Measurements from ENCODE around the gene GSTM5. TPM values are rescaled to one million over a fixed set of nuclear protein-coding genes. Genes with fewer than 3 reads are reported as not detected.

GSTM5 gene
- total and polyA plus RNA-seq, 2 of the 13 experiments (the other 11 are each of a cell fraction or from before 2014, with no cell fraction given), result not detected

DNA sequence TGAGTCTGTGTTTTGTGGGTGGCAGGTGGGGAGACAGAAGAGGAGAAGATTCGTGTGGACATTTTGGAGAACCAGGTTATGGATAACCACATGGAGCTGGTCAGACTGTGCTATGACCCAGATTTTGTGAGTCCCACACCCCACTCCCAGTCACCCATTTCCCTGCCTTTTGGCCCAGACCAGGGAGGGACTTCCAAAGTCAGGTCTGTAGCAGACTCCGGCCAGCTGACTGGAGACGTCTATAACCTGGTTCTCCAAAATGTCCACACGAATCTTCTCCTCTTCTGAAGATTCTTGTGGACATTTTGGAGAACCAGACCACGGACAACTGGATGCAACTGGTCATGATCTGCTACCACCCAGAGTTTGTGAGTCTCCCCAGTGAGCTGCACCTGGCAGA, 1.6 kb downstream of the GSTM5 start:
- Histone ChIP-seq H3K9ac (ENCODE audit: insufficient read depth, low read depth, low read length) (no peak overlapping the region), H3K9me3 (ENCODE audit: low read length) (no peaks in the 10 kb centered on the region), H3K4me3 (replicated peaks in 1 of 3; ENCODE audit: insufficient read depth in 1 of 3, low read depth in 2 of 3, low read length in 3 of 3) (no peak overlapping the region), H3K36me3 (replicated peaks in 1 of 2; ENCODE audit: control insufficient read depth in 1 of 2, insufficient read depth in 2 of 2, low read length in 2 of 2) (no peaks in the 10 kb centered on the region), H2AFZ (ENCODE audit: low read length) (no peak overlapping the region), H3K27ac (ENCODE audit: extremely low read length, insufficient read depth, low read length) (no peak overlapping the region), H4K20me1 (ENCODE audit: insufficient read depth, low read length) (no peaks in the 10 kb centered on the region), H3K4me2 (ENCODE audit: low read depth, low read length) (no peak overlapping the region), H3K27me3 (ENCODE audit: control insufficient read depth in 1 of 2, insufficient read depth in 2 of 2, low read length in 2 of 2) (peaks cover 3 to 35% of the 10 kb centered on the region in 2 experiments; a peak in 3 of 5 replicates), H3K4me1 (ENCODE audit: insufficient read depth, low read length) (no peaks in the 10 kb centered on the region), H3K79me2 (ENCODE audit: insufficient read depth, low read length) (no peaks in the 10 kb centered on the region)
- no peak for DNase-seq (ENCODE audit: low spot score)
- WGBS (ENCODE audit: low lambda C conversion rate), result 40% methylated on average over 2 of the region's 5 CpGs
- no TSS peak for BruUV-seq (replicated peaks)
- CTCF ChIA-PET (ENCODE audit: low intra/inter-chr PET ratio, low total read pairs), result no interaction called here
- POLR2A ChIA-PET, result no interaction called here
- in situ Hi-C loops (cut with HindIII; ENCODE audit: extremely low pct_ligation_motif_present, low pct_unique_long_range_greater_than_20kb) (loop anchor here (10.0 kb wide), 2 partner anchors 49 to 169 kb away; partner anchors contain the start of genes GNAI3 and GSTM2), intact Hi-C loops (cut with micrococcal nuclease; ENCODE audit: unreplicated experiment) (loop anchor here (10.0 kb wide), 1 partner anchor 271 kb away; the partner anchor contains the start of gene AHCYL1)
- no peak for FAIRE-seq
- TF ChIP-seq EHMT2 (IDR thresholded peaks at IDR 0.05; ENCODE audit: borderline replicate concordance, low read depth, low read length) (no peak), NR2C2 (CRISPR knock-in tag; IDR thresholded peaks at IDR 0.05; ENCODE audit: borderline replicate concordance) (no peak), SALL1 (CRISPR knock-in tag; IDR thresholded peaks at IDR 0.05) (no peak), SOX13 (IDR thresholded peaks at IDR 0.05) (no peak), SOX13 (CRISPR knock-in tag; conservative IDR thresholded peaks at IDR 0.05 in 1 of 2, IDR thresholded peaks at IDR 0.05 in 1 of 2) (no peak), ZNF589 (CRISPR knock-in tag; conservative IDR thresholded peaks at IDR 0.05) (no peak), ZNF207 (IDR thresholded peaks at IDR 0.05; ENCODE audit: borderline replicate concordance) (no peak)
- ATAC-seq, result no peak

DNA sequence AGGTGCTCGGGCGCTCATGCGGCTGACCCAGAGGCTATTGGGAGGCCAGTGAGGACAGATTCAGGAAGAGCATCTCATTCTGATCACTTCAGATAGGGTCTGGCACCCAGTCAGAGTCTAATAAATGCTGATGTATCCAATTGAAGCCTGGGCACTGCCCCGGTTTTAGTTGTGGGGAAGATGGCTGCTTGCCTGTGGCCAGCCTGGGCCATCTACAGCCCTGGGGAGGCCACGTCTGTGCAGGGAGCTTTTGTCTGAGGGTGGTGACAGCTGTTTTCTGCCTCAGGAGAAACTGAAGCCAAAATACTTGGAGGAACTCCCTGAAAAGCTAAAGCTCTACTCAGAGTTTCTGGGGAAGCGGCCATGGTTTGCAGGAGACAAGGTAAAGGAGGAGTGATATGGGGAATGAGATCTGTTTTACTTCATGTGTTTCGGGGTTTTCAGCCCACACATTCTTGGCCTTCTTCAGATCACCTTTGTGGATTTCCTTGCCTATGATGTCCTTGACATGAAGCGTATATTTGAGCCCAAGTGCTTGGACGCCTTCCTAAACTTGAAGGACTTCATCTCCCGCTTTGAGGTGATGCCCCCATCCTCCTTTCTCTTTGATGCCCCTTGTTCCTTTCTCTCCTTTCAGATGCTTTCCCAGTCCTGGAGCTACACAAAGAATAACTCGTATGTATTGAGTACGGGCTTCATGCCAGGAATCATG, 2.8 kb downstream of the GSTM5 start:
- Histone ChIP-seq H3K4me1 (ENCODE audit: insufficient read depth, low read length) (no peaks in the 10 kb centered on the region), H3K27ac (ENCODE audit: extremely low read length, insufficient read depth, low read length) (no peak overlapping the region), H3K4me3 (replicated peaks in 1 of 3; ENCODE audit: insufficient read depth in 1 of 3, low read depth in 2 of 3, low read length in 3 of 3) (no peak overlapping the region), H3K79me2 (ENCODE audit: insufficient read depth, low read length) (no peaks in the 10 kb centered on the region), H2AFZ (ENCODE audit: low read length) (no peak overlapping the region), H3K9ac (ENCODE audit: insufficient read depth, low read depth, low read length) (no peak overlapping the region), H3K9me3 (ENCODE audit: low read length) (no peaks in the 10 kb centered on the region), H3K4me2 (ENCODE audit: low read depth, low read length) (no peak overlapping the region), H4K20me1 (ENCODE audit: insufficient read depth, low read length) (no peaks in the 10 kb centered on the region), H3K36me3 (replicated peaks in 1 of 2; ENCODE audit: control insufficient read depth in 1 of 2, insufficient read depth in 2 of 2, low read length in 2 of 2) (no peaks in the 10 kb centered on the region), H3K27me3 (ENCODE audit: control insufficient read depth in 1 of 2, insufficient read depth in 2 of 2, low read length in 2 of 2) (peaks cover 3 to 35% of the 10 kb centered on the region in 2 experiments; a peak in 3 of 5 replicates)
- ATAC-seq (no peak), FAIRE-seq (no peak), DNase-seq (ENCODE audit: low spot score) (no peak)
- no TSS peak for BruUV-seq (replicated peaks)
- in situ Hi-C loops (cut with HindIII; ENCODE audit: extremely low pct_ligation_motif_present, low pct_unique_long_range_greater_than_20kb) (loop anchor here (5.0 to 10.0 kb wide), 3 partner anchors 50 to 170 kb away; partner anchors contain the start of genes GNAI3 and GSTM2), intact Hi-C loops (cut with micrococcal nuclease; ENCODE audit: unreplicated experiment) (loop anchor here (10.0 kb wide), 1 partner anchor 270 kb away; the partner anchor contains the start of gene AHCYL1)
- WGBS (ENCODE audit: low lambda C conversion rate), result 39% methylated on average over 12 of the region's 12 CpGs
- ChIA-PET CTCF (ENCODE audit: low intra/inter-chr PET ratio, low total read pairs) (no interaction called here), POLR2A (no interaction called here)
- TF ChIP-seq CENPT (CRISPR knock-in tag; IDR thresholded peaks at IDR 0.05; ENCODE audit: low read depth), result no peak
- TF ChIP-seq, protein P1, sequence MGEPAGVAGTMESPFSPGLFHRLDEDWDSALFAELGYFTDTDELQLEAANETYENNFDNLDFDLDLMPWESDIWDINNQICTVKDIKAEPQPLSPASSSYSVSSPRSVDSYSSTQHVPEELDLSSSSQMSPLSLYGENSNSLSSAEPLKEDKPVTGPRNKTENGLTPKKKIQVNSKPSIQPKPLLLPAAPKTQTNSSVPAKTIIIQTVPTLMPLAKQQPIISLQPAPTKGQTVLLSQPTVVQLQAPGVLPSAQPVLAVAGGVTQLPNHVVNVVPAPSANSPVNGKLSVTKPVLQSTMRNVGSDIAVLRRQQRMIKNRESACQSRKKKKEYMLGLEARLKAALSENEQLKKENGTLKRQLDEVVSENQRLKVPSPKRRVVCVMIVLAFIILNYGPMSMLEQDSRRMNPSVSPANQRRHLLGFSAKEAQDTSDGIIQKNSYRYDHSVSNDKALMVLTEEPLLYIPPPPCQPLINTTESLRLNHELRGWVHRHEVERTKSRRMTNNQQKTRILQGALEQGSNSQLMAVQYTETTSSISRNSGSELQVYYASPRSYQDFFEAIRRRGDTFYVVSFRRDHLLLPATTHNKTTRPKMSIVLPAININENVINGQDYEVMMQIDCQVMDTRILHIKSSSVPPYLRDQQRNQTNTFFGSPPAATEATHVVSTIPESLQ (CRISPR knock-in tag; conservative IDR thresholded peaks at IDR 0.05), result no peak
- no peak for TF ChIP-seq ZNF3 (CRISPR knock-in tag; IDR thresholded peaks at IDR 0.05)
- no peak for TF ChIP-seq ZFP82 (CRISPR knock-in tag; IDR thresholded peaks at IDR 0.05; ENCODE audit: borderline replicate concordance)
- no peak for TF ChIP-seq ZNF577 (CRISPR knock-in tag; IDR thresholded peaks at IDR 0.05; ENCODE audit: borderline replicate concordance, low read depth)
- no peak for TF ChIP-seq MATR3 (CRISPR knock-in tag; IDR thresholded peaks at IDR 0.05)

All from HepG2 (cell line).